Upper lobe of left lung (tissue), 4 donors: Measurements from ENCODE around the gene ARGLU1.

Source experiments
- EP300 ChIP-seq, 4 donors: sonication (generic); formaldehyde crosslinking; IDR thresholded peaks; one replicate each; pipeline ENCODE4 v1.5.1; 2017; ENCODE audit warnings: antibody characterized with exemption in 4 of 4, control low read depth in 2 of 4
- POLR2A ChIP-seq, 4 donors: fragments of 450-650 bp; IDR thresholded peaks; one replicate each; pipeline ENCODE4 v1.5.1; 2016 to 2017; ENCODE audit warnings: antibody characterized with exemption in 4 of 4, mild to moderate bottlenecking in 2 of 4
- POLR2AphosphoS5 ChIP-seq, 2 donors: sonication (generic); formaldehyde crosslinking; IDR thresholded peaks; one replicate each; pipeline ENCODE4 v1.5.1; 2017; ENCODE audit warnings: antibody characterized with exemption in 2 of 2
- TF ChIP-seq, protein P1 (sequence below), 6 experiments: fragments of 450-650 bp in 4 of 6; fragments of 200-600 bp in 2 of 6; sonication (generic) in 2 of 6; IDR thresholded peaks; one replicate each; pipeline ENCODE4 v1.5.1; 2016 to 2019; ENCODE audit warnings: antibody characterized with exemption in 6 of 6

DNA sequence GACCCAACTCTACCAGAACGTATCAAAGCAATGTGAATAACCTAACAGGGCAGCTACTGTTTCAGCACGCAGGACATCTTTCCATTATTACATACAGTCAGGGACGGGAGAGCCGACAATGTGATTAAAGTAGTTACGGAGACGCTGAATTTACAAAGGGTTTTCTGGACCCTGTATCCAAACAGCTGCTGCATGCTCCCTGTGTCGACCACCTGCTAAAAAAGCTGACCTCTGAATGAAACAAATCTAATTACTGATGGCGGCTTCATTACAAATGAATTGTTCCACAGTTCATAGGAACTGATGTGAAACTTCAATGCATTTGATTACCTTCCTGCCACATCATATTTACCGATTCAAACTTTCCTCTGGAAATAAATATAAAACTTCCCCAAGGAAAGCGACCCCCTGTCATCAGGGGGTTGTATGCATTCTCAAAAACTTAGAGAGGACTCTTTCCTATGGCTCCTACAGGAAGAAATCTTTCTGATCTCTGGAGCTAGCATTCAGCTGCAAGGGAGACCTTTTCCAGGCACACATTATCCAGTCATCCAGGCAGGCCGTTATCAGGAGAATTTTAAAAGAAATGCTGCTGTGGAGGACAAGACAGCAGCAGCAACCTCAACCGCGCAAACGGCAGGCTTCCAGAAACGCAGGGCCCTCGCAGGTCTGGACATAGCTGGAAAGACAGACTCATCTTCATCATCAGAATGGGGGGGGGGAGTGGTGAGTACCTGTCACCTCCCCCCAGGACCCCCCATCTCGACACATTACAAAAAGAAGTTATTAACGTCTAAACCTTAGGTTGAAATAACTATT, 35.6 kb downstream of the ARGLU1 start:
- TF ChIP-seq POLR2A (IDR thresholded peaks at IDR 0.05), result no peak
- TF ChIP-seq, protein P1, sequence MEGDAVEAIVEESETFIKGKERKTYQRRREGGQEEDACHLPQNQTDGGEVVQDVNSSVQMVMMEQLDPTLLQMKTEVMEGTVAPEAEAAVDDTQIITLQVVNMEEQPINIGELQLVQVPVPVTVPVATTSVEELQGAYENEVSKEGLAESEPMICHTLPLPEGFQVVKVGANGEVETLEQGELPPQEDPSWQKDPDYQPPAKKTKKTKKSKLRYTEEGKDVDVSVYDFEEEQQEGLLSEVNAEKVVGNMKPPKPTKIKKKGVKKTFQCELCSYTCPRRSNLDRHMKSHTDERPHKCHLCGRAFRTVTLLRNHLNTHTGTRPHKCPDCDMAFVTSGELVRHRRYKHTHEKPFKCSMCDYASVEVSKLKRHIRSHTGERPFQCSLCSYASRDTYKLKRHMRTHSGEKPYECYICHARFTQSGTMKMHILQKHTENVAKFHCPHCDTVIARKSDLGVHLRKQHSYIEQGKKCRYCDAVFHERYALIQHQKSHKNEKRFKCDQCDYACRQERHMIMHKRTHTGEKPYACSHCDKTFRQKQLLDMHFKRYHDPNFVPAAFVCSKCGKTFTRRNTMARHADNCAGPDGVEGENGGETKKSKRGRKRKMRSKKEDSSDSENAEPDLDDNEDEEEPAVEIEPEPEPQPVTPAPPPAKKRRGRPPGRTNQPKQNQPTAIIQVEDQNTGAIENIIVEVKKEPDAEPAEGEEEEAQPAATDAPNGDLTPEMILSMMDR (IDR thresholded peaks at IDR 0.05), result no peak
- TF ChIP-seq POLR2AphosphoS5 (IDR thresholded peaks at IDR 0.05), result no peak
- no peak for TF ChIP-seq EP300 (IDR thresholded peaks at IDR 0.05)
